GM12891 (cell line): Measurements from ENCODE around the gene PTRH2.

Experiments
- DNase-seq: peaks from one replicate; pipeline ENCODE4 v3.0.0; 2011; ENCODE audit warnings: low spot score; ENCODE audit not compliant: insufficient read length
- FAIRE-seq: peaks from 2 replicates; lab custom pipeline; 2011; peaks lifted over from hg19 to GRCh38; lab: Jason Lieb, UNC
- PAX5 ChIP-seq: IDR thresholded peaks from 2 replicates; pipeline ENCODE4 v1.6.1; 2011; ENCODE audit warnings: low read length, moderate library complexity, mild to moderate bottlenecking; ENCODE audit not compliant: insufficient read depth, severe bottlenecking
- POLR2A ChIP-seq: IDR thresholded peaks from 2 replicates; pipeline ENCODE4 v1.6.1; 2011; ENCODE audit warnings: low read depth, low read length, control low read depth
- POLR2AphosphoS5 ChIP-seq: IDR thresholded peaks from 2 replicates; pipeline ENCODE4 v1.6.1; 2011; ENCODE audit warnings: low read depth, low read length, control low read depth
- POU2F2 ChIP-seq: IDR thresholded peaks from 2 replicates; pipeline ENCODE4 v1.6.1; 2011; ENCODE audit warnings: low read depth, mild to moderate bottlenecking, control low read depth, low read length, moderate library complexity
- SPI1 ChIP-seq: IDR thresholded peaks from 2 replicates; pipeline ENCODE4 v1.6.1; 2011; ENCODE audit warnings: low read depth, low read length, control low read depth
- TAF1 ChIP-seq: IDR thresholded peaks from 2 replicates; pipeline ENCODE4 v1.6.1; 2011; ENCODE audit warnings: low read depth, low read length, control low read depth

PTRH2 gene

DNA sequence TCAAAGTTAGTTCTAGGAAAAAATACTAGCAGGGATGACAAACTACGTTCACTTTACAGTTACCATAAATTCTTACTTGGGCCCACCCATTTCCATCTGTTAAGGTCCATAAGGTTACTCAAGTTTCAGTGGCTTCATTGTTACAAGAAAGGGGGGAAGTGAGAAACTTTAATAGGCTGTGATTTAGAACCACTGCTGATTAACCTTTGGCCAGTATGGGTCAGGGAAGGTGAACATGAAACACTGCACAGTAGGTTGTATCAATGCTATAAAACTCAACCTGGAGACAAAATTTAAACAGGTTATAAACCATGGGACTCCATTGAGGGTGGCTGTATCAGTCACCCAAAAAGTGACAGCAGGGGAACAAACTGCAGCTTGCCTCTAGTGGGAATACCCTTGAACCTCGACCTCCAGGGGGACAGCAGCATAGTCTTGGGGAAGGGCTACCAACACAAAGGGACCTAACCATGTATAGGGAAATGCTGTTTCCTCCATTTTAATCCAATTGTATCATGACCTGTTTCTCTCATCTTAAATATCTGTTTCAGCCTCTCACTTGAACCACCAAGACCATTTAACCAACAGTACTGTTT is 10.4 kb downstream of the PTRH2 start:
- DNase-seq: no peak
- TF ChIP-seq TAF1 (no peak), SPI1 (peak; percentile 90), PAX5 (no peak), POU2F2 (no peak), POLR2AphosphoS5 (peak; percentile 65), POLR2A (peak; percentile 61)
- FAIRE-seq: no peak

DNA sequence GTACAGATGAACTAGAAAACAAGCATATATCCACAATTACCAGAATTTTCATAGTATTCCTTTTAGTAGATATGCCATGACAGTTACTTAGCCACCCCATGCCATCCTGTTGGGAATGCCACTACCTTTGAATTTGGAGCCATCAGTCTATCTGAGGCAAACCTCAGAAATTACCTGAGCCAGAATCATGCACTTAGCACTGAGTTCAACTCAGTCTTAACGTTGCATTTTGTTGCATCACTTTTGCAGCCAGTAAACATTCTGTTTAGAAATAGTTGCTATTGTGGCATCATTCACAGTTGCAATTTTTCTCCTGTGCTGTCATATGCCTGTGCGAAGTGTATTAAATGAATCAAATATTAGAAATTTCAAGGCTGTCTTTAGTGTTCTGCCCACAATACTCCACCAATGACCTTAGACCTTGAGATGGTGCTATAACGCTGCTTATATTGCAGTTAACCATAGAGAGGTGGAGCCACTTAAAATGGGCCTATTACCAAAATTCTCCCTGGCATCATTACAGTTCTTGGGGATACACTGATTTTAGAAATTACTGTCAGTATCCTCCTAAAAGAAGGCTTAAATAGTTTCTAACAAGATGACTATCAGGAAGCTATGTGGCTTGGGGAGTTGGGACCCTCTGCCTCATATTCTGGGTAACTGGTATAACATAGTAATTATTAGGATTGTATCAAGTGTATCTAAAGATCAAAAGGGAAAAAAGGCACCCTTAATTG is 11.1 kb downstream of the PTRH2 start:
- TF ChIP-seq TAF1 (no peak), POLR2A (peak; percentile 55; the same call in 1 of the 2 replicates), PAX5 (no peak)
- no peak for DNase-seq

DNA sequence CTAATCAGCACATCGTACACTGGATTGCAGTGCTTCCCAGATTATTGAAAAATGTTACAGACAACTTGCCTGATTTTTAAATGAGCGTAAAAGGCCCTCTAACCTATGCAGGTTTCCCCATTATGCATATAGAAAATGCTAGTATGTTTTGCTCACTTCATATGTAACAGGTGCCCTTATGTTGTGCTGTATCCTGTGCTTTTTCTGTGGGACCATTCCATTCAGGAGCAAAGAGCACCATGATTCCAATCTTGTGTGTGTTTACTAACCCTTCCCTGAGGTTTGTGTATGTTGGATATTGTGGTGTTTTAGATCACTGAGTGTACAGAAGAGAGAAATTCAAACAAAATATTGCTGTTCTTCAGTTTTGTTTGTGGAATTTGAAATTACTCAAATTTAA is 12.9 kb downstream of the PTRH2 start:
- DNase-seq: no peak
- TF ChIP-seq PAX5 (no peak), POLR2AphosphoS5 (no peak), POU2F2 (no peak), TAF1 (no peak), SPI1 (no peak), POLR2A (no peak)
- no peak for FAIRE-seq

More for the DNA sequence above, 11.1 kb downstream of the PTRH2 start:
- FAIRE-seq: no peak

DNA sequence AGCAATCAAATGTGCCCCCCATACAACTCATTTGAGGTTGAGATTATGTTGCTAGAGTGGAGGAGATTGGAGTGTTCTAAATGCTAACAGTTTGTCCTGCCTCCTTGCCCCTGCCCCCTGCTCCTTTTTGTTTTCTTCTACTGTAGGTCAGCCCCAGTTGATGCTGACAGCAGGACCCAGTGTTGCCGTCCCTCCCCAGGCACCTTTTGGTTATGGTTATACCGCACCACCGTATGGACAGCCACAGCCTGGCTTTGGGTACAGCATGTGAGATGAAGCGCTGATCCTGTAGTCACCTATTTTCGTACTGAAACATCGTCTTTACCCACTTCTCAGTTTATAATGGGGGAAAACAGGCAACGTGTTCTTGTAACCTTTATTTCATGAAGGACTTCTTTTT is 13.6 kb downstream of the PTRH2 start:
- no peak for TF ChIP-seq POLR2A
- TF ChIP-seq POLR2AphosphoS5: 0 out of 2 replicates have a peak, but pooled peaks have one; percentile 25
- DNase-seq (no peak), FAIRE-seq (no peak)

DNA sequence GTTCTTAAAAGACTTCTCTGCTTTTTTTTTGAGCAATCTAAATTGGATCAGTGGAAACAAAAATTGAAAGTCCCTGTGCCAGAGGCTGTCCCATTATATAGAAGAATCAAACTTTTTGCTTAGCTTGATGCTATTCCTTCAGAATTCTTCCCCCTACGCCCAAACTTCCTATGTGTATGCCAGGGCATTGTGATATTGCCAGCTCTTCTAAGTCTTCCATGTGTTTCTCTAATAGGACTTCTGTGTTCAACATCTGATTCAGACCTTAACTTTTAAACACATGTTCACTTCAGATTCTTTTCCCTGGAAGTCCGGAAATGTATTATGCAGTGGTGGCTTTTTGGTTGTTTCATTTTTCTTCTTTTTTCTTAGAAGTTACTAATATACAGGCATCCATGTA is 18.7 kb downstream of the PTRH2 start:
- no peak for DNase-seq
- FAIRE-seq: no peak
- no peak for TF ChIP-seq SPI1

DNA sequence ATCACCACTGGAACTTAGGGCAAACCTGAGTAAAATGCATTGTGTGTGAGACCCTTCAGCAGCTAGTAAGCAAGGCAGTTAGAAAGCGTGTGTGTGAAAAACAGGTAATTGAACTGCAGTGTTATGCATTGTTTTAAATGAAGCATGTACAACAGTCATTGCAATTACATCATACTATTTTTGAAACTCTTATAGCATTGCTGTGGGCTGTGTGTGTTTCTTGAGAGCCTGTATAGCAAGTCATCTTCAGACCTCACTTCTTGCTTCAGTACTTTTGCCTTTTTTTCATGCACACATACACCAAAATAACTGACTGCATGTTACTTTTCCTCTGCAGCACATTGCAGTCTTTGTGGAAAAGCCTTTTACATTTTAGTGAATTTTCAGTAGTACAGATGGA is 19.2 kb downstream of the PTRH2 start:
- FAIRE-seq: no peak
- TF ChIP-seq POLR2AphosphoS5 (no peak), PAX5 (no peak), POLR2A (no peak), POU2F2 (no peak)
- DNase-seq: no peak

DNA sequence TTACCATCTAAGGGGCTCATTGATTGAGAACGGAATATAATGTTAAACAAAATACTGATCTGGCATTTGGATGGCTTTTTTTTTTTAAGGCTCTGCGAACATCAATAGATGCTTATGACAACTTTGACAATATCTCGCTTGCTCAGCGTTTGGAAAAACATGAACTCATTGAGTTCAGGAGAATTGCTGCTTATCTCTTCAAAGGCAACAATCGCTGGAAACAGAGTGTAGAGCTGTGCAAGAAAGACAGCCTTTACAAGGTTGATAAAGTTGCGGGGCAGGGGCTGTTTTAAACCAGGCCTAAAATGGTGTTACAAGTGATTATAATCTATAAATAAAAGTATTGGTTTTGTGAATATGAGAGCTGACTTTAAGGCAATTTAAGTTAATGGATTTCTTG is 22.3 kb downstream of the PTRH2 start:
- DNase-seq (no peak), FAIRE-seq (no peak)
- TF ChIP-seq POLR2A: no peak
- TF ChIP-seq POU2F2: no peak
- TF ChIP-seq POLR2AphosphoS5: no peak
- TF ChIP-seq PAX5: no peak
- no peak for TF ChIP-seq SPI1
- TF ChIP-seq TAF1: no peak

DNA sequence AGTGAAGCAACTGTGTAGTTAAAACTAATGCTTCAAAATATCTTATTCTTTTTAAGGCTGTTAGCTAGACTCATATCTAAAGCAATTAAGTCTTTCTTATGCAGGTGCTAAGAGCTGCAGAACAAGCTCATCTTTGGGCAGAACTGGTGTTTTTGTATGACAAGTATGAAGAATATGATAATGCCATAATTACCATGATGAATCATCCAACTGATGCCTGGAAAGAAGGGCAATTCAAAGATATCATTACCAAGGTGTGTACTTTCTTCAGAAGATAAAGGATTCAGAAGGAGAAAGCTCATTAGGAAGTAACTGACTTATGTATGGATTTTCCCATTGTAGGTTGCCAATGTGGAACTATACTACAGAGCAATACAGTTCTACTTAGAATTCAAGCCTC is 23.9 kb downstream of the PTRH2 start:
- FAIRE-seq (no peak), DNase-seq (no peak)
- TF ChIP-seq SPI1 (no peak), POU2F2 (no peak), POLR2AphosphoS5 (no peak)

DNA sequence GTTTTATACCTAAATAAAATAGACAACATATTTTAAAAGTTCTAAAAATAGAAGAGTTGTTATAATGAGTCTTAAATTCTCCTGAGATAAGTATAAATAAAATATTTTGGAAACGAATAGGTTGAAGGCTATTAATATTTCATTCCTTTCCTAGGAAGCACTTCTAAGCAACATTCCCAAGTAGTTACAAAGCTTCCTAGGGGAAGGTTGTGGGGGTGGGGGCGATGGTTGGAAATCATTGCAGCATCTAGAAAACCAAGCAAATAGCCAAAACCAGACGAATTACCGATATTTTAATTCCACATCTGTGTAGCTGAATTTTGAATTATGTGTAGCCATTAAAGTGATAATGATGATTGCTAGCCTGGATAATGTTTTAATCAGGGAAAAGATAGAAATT is 26.9 kb downstream of the PTRH2 start:
- FAIRE-seq (no peak), DNase-seq (no peak)
- TF ChIP-seq SPI1 (no peak), PAX5 (no peak), TAF1 (no peak), POLR2A (no peak), POLR2AphosphoS5 (no peak), POU2F2 (no peak)

DNA sequence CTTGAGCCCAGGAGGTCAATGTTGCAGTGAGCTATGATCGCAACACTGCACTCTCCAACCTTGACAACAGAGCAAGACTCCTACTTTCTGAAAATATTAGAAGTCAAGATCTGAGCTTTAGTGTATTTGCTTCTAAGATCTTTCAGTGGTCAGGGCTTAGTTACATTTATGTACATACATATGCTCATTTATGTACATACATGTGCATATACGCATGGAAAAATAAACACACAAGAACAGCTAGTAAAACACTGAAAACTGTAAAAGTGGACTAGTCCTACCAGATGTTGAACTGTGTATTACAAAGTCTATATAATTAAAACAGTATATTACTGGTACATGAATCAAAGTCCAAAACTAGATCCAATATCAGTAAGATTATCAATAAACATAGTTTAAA is 28.3 kb downstream of the PTRH2 start:
- TF ChIP-seq PAX5 (no peak), POU2F2 (no peak), SPI1 (no peak), POLR2AphosphoS5 (no peak), TAF1 (no peak), POLR2A (no peak)
- FAIRE-seq (no peak), DNase-seq (no peak)

DNA sequence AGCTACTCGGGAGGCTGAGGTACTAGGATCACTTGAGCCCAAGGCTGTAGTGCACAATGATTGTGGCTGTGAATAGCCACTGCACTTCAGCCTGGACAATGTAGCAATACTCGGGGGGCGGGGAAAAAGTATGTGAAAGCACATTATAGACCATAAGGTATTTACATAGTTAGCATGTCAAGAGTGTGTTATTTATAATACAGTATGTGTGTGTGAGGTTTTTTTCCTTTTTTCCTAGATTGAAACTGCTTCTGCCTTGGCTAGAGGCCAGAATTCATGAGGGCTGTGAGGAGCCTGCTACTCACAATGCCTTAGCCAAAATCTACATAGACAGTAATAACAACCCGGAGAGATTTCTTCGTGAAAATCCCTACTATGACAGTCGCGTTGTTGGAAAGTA is 30.5 kb downstream of the PTRH2 start:
- no peak for TF ChIP-seq TAF1
- TF ChIP-seq SPI1: no peak
- TF ChIP-seq POU2F2: no peak
- TF ChIP-seq PAX5: no peak
- TF ChIP-seq POLR2AphosphoS5: no peak
- TF ChIP-seq POLR2A: no peak
- no peak for FAIRE-seq
- no peak for DNase-seq
